ENCODE results near the gene GPX1. TPM values are rescaled to one million over a fixed set of nuclear protein-coding genes. Genes with fewer than 3 reads are reported as not detected.

The GPX1 gene
- total RNA-seq, 6 experiments from 2014 or later = 359 to 607 (median 548) TPM

DNA sequence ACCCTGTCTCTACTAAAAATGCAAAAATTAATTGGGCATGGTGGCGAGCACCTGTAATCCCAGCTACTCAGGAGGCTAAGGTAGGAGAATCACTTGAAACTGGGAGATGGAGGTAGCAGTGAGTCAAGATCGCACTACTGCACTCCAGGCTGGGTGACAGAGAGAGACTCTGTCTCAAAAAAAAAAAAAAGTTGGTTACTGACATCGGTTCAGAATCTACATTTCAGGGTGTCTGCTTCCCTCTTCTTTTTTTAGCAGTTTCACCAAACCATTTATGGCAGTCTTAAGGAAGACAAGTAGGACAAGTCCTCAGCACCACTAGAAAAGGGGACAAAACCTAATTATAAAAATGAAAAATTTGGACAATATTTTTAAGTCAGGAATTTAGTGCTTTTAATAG is 15.0 kb downstream of the GPX1 start:
- Mint-ChIP-seq H3K27me3 (ENCODE audit: insufficient read depth) (no peaks in the 10 kb centered on the region; the same call in 1 of the 2 replicates), H3K4me1 (ENCODE audit: low read depth) (peaks cover 42% of the 10 kb centered on the region), H3K9me3 (no peaks in the 10 kb centered on the region), H3K4me3 (no peak overlapping the region), H3K27ac (no peak overlapping the region), H3K36me3 (ENCODE audit: low read depth) (0 out of 2 replicates have a peak, but pooled peaks cover 4% of the 10 kb centered on the region)
- TF ChIP-seq CTCF (IDR thresholded peaks at IDR 0.05) = no peak
- no peak for DNase-seq

DNA sequence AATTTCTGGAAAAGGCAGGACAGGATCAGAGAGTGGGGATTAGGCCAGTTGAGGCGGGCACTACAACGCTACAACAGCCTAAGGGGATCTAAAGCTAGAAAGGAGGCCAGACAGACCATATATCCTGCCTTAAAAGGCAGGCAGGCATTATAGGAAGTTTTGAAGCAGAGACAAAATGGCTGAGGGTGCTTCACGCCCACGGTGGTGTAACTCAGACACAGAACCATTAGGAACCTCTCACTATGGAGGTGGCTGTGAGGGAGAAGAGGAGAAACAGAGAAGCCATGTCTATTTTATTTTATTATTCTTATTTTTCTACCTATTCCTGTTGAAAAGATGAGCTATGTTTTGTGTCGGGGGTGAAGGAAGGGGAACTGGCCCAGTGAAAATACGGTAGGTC is 16.2 kb downstream of the GPX1 start:
- Mint-ChIP-seq H3K27me3 (ENCODE audit: insufficient read depth) (no peaks in the 10 kb centered on the region; the same call in 1 of the 2 replicates), H3K27ac (peak overlapping the region; percentile 36), H3K9me3 (no peaks in the 10 kb centered on the region), H3K4me1 (ENCODE audit: low read depth) (peaks cover 42% of the 10 kb centered on the region), H3K36me3 (ENCODE audit: low read depth) (0 out of 2 replicates have a peak, but pooled peaks cover 4% of the 10 kb centered on the region), H3K4me3 (no peak overlapping the region)
- TF ChIP-seq CTCF (IDR thresholded peaks at IDR 0.05) = no peak
- DNase-seq = no peak

DNA sequence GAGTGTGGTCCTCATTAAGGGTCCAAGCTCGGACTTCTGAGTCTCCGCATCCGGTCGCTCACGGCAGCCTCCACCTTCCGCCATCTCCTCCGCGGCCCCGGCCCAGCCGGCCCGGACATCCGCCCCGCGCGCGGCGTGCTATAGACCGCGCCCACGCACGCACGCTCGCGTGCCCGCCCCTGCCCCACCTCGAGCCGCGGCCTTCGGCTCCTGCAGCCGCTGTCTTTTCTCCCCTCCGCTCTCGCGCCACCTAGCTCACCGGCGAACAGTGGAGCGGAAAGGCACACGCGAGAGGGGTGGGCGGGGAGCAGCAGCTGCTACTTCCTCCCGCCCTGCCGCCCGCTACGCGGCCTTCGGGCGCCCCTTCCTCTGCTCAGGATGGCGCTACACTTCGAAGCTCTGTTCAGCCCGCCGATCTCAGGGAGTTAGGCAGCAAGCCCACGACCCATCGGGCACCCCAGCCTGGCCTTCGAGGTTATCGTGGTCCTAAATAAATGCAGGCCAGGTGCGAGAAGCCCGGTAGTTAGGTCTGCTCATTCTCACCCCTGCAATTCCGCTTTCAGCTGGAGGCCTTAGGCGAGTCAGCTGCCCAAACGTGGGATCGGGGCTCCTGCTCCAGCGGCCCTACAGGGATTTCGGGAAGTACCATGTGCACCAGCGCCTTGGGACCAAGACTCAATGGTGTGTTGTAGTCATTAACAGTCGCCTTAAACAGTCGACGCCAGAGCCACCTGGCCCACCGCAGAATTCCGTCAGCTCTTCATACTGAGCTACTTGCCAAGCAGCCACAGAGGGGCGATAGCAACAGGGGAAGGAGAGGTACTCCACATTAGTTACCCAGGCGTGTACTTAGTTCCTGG is 18.0 kb downstream of the GPX1 start, which contains the start of gene USP4:
Gene USP4, minus strand, starts transcription at position 113 of the 860 bp plus-strand sequence. Its CDS starts 29 bp downstream, at position 84.
- Mint-ChIP-seq H3K4me1 (ENCODE audit: low read depth) (peaks cover 30% of the 10 kb centered on the region), H3K9me3 (no peaks in the 10 kb centered on the region), H3K27me3 (ENCODE audit: insufficient read depth) (no peaks in the 10 kb centered on the region), H3K36me3 (ENCODE audit: low read depth) (0 out of 2 replicates have a peak, but pooled peaks cover 4% of the 10 kb centered on the region), H3K4me3 (peak within 1 kb of the TSS; percentile 99), H3K27ac (peak within 1 kb of the TSS; percentile 85)
- DNase-seq = peak; percentile 73
- TF ChIP-seq CTCF (IDR thresholded peaks at IDR 0.05) = peak; percentile 45

DNA sequence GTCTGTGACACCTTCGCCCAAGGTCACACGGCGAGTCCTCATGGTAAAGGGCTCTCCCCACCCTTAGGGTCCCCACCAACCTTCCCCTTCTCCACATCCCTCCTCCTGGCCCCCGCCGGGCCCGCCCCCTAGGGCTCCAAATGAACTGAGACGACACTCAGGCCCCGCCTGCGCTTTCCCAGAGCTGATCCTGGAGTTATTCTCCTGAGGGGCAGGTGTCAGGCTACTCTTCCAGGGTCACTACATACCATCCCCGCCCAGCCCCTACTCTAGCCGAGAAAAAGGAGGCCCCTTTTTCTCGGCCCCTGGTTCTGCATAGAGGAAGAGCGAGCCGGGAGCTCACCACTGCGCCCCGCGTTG is 18.6 kb downstream of the GPX1 start:
- no peaks in the 10 kb centered on the region for H3K9me3 Mint-ChIP-seq
- H3K27me3 Mint-ChIP-seq (ENCODE audit: insufficient read depth) = no peaks in the 10 kb centered on the region
- peak overlapping the region; percentile 85 for H3K27ac Mint-ChIP-seq
- no peak for DNase-seq
- H3K4me1 Mint-ChIP-seq (ENCODE audit: low read depth) = peaks cover 25% of the 10 kb centered on the region
- 0 out of 2 replicates have a peak, but pooled peaks cover 4% of the 10 kb centered on the region for H3K36me3 Mint-ChIP-seq (ENCODE audit: low read depth)
- no peak for TF ChIP-seq CTCF (IDR thresholded peaks at IDR 0.05)
- H3K4me3 Mint-ChIP-seq = peak overlapping the region; percentile 99

DNA sequence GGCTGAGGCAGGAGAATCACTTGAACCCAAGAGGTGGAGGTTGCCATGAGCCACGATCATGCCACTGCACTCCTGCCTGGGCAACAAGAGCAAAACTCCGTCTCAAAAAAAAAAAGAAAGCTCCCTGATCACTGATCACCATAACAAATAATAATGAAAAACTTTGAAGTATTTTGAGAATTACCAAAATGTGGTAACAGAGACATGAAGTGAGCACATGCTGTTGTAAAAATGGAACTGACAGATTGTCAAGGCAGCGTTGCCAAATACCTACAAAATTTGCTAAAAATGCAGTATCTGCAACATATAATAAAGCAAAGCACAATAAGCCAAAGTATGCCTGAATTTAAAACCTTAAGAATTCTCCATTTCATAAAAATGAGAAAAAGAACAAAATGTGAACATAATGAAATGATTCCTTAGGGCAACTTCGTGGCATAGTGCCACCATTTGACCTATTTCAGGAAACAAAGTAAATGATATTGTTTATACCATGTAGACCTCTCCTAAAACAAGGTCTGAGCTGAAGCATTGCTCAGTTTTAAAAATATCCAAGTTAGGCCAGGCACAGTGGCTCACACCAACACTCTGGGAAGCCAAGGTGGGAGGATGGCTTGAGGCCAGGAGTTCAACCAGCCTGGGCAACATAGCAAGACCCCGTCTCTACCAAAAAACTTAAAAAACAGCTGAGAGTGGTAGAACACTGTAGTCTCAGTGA is 24.1 kb downstream of the GPX1 start:
- DNase-seq = no peak
- Mint-ChIP-seq H3K36me3 (ENCODE audit: low read depth) (peaks cover 15% of the 10 kb centered on the region), H3K4me1 (ENCODE audit: low read depth) (peaks cover 11% of the 10 kb centered on the region), H3K27me3 (ENCODE audit: insufficient read depth) (no peaks in the 10 kb centered on the region), H3K4me3 (no peak overlapping the region), H3K9me3 (no peaks in the 10 kb centered on the region), H3K27ac (no peak overlapping the region)
- no peak for TF ChIP-seq CTCF (IDR thresholded peaks at IDR 0.05)

Measured in HFFc6 (cell line).